Lung (tissue), 12 donors: Measurements from ENCODE around the gene MIPOL1. TPM values are rescaled to one million over a fixed set of nuclear protein-coding genes. Genes with fewer than 3 reads are reported as not detected.
"Not testable (repeated sequence)": the region's sequence is repeated elsewhere in the genome, so short reads cannot be mapped to it uniquely, and the experiment has no call there.

ENCODE experiments used
- ATAC-seq: fragments of 200-7000 bp; cut with Tn5 transposase; one replicate; pipeline ENCODE4 v1.9.1; 2020; ENCODE audit warnings: moderate number of reproducible peaks; ENCODE audit not compliant: insufficient read depth, low FRiP score
- DNase-seq, 3 donors: peaks; one replicate each; pipeline ENCODE4 v3.0.0-alpha.2; 2013 to 2017
- H3K27ac ChIP-seq, 2 donors: one replicate each; pipeline ENCODE4 v1.5.1; 2013; ENCODE audit warnings: mild to moderate bottlenecking in 2 of 2, moderate library complexity in 2 of 2, control low read depth in 1 of 2, inconsistent platforms in 1 of 2, low read depth in 1 of 2, low read length in 1 of 2
- H3K27me3 ChIP-seq, 3 donors: one replicate each; pipeline ENCODE4 v1.5.1; 2013; ENCODE audit warnings: low read length in 2 of 3; ENCODE audit not compliant: control insufficient read depth in 3 of 3, insufficient read depth in 3 of 3
- H3K36me3 ChIP-seq, 4 donors: one replicate each; pipeline ENCODE4 v1.5.1; 2013; ENCODE audit warnings: low read length in 4 of 4, mild to moderate bottlenecking in 1 of 4, moderate library complexity in 1 of 4; ENCODE audit not compliant: control insufficient read depth in 4 of 4, insufficient read depth in 4 of 4
- H3K4me1 ChIP-seq, 5 donors: one replicate each; pipeline ENCODE4 v1.5.1; 2013; ENCODE audit warnings: low read length in 5 of 5, mild to moderate bottlenecking in 2 of 5, moderate library complexity in 1 of 5; ENCODE audit not compliant: control insufficient read depth in 5 of 5, insufficient read depth in 5 of 5
- H3K4me3 ChIP-seq: one replicate; pipeline ENCODE4 v1.5.1; 2013; ENCODE audit warnings: mild to moderate bottlenecking, control low read depth, moderate library complexity
- H3K9ac ChIP-seq, 2 donors: one replicate each; pipeline ENCODE4 v1.5.1; 2013; ENCODE audit warnings: low read length in 2 of 2, control low read depth in 1 of 2; ENCODE audit not compliant: insufficient read depth in 1 of 2
- H3K9me3 ChIP-seq, 4 donors: one replicate each; pipeline ENCODE4 v1.5.1; 2013; ENCODE audit warnings: low read length in 3 of 4, mild to moderate bottlenecking in 1 of 4, moderate library complexity in 1 of 4; ENCODE audit not compliant: control insufficient read depth in 4 of 4, insufficient read depth in 3 of 4
- WGBS, 2 donors: extraction: QIAGEN DNeasy Blood & Tissue Kit; methylation state at CpG; one replicate each; pipeline ENCODE4 v1.1.7; 2013; 5-methylcytosine and 5-hydroxymethylcytosine counted together
- polyA plus RNA-seq, 2 donors: library from polyadenylated mRNA; stranded (reverse); fragments of 200-250 nt; gene quantifications; one replicate each; pipeline ENCODE4 v1.2.1, GENCODE V29; 2013
- total RNA-seq, 2 donors: library from RNA; depleted of rRNA in 1 of 2; stranded (reverse); fragments of >200 nt in 1 of 2; gene quantifications; one replicate each; pipeline ENCODE4 v1.2.1, GENCODE V29; 2014 to 2021
- TF ChIP-seq, protein P1 (sequence below): IDR thresholded peaks from 2 replicates; pipeline ENCODE4 v1.5.1; 2012; ENCODE audit warnings: mild to moderate bottlenecking; ENCODE audit errors: control extremely low read depth, extremely low read depth
- donor health status: control.
- donor health status: control.
- donor health status: Bipolar disorder and iron deficiency.
- donor health status: healthy.
- donor health status: DM: yes; HTN: yes; CAD: no.

MIPOL1 gene
- total and polyA plus RNA-seq, 4 donors: 2.3 to 49.9 (median 7.0) TPM

DNA sequence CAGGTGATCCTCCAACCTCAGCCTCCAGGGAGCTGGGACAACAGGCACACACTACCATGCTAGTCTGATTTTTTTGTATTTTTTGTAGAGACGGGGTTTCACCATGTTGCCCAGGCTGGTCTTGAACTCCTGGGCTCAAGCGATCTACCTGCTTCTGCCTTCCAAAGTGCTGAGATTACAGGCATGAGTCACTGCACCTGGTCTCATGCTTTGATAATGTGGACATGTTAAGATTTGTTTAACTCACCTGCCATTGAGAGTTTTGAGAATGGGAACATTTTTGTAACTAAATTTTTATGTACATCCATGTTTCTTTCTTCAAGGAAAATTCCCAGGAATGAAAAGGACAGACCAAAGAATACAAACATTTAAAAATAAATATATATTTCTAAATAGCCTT lies 121.2 kb downstream of the MIPOL1 start:
- ATAC-seq: no peak

DNA sequence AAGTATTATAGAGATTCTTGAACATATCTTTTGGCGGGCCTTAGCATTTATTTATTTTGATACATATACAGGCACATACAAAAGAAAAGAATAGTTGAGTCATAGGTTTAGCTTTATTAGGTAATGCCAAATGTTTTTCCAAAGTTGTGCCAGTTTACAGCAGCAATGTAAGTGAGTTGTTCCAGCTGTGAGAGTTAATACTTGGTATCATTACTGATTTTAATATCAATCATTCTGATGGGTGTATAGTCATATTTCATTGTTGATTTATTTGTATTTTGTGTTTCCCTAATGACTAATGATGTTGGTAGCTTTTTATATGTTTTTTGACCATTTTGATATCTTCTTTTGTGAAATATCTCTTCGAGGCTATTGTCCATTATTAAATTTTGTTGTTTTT lies 122.4 kb downstream of the MIPOL1 start:
- H3K27ac ChIP-seq: no peak overlapping the region
- WGBS, 2 donors: 93 to 97% methylated on average over 2 of the region's 2 CpGs
- H3K9ac ChIP-seq: no peak overlapping the region
- no peaks in the 10 kb centered on the region for H3K36me3 ChIP-seq
- DNase-seq (no peak), ATAC-seq (no peak)
- no peaks in the 10 kb centered on the region for H3K9me3 ChIP-seq
- H3K27me3 ChIP-seq: no peaks in the 10 kb centered on the region
- TF ChIP-seq, protein P1, sequence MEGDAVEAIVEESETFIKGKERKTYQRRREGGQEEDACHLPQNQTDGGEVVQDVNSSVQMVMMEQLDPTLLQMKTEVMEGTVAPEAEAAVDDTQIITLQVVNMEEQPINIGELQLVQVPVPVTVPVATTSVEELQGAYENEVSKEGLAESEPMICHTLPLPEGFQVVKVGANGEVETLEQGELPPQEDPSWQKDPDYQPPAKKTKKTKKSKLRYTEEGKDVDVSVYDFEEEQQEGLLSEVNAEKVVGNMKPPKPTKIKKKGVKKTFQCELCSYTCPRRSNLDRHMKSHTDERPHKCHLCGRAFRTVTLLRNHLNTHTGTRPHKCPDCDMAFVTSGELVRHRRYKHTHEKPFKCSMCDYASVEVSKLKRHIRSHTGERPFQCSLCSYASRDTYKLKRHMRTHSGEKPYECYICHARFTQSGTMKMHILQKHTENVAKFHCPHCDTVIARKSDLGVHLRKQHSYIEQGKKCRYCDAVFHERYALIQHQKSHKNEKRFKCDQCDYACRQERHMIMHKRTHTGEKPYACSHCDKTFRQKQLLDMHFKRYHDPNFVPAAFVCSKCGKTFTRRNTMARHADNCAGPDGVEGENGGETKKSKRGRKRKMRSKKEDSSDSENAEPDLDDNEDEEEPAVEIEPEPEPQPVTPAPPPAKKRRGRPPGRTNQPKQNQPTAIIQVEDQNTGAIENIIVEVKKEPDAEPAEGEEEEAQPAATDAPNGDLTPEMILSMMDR: no peak
- H3K4me1 ChIP-seq: no peaks in the 10 kb centered on the region
- no peak overlapping the region for H3K4me3 ChIP-seq

More for the DNA sequence above, 121.2 kb downstream of the MIPOL1 start:
- no peaks in the 10 kb centered on the region for H3K36me3 ChIP-seq
- H3K9ac ChIP-seq: no peak overlapping the region
- no peaks in the 10 kb centered on the region for H3K4me1 ChIP-seq
- no peak for DNase-seq
- no peak overlapping the region for H3K27ac ChIP-seq
- 93 to 95% methylated on average over 2 of the region's 2 CpGs for WGBS, 2 donors
- TF ChIP-seq, protein P1: no peak
- no peaks in the 10 kb centered on the region for H3K9me3 ChIP-seq
- no peak overlapping the region for H3K4me3 ChIP-seq
- no peaks in the 10 kb centered on the region for H3K27me3 ChIP-seq

DNA sequence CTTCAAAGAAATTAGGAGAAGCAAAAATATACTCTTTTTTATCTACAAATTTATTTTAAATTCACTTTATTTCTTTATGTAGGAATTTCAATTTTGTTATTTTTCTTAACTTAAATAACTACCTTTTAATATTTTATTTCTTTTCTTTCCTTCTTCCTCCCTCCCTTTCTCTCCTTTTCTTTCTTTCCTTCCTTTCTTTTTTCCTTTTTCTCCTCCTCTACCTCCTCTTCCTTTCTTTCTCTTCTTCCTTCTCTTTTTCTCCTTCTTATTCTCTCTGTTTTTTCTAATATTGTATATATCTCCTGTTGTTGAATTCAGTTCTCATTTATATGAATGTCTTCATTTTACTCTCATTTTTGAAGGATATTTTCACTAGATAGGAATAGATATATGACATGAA lies 127.6 kb downstream of the MIPOL1 start:
- Histone ChIP-seq H3K9ac (no peak overlapping the region), H3K9me3 (no peaks in the 10 kb centered on the region), H3K4me3 (no peak overlapping the region), H3K27me3 (no peaks in the 10 kb centered on the region), H3K36me3 (no peaks in the 10 kb centered on the region), H3K4me1 (no peaks in the 10 kb centered on the region), H3K27ac (no peak overlapping the region)
- ATAC-seq (no peak), DNase-seq (no peak)
- TF ChIP-seq, protein P1: no peak

DNA sequence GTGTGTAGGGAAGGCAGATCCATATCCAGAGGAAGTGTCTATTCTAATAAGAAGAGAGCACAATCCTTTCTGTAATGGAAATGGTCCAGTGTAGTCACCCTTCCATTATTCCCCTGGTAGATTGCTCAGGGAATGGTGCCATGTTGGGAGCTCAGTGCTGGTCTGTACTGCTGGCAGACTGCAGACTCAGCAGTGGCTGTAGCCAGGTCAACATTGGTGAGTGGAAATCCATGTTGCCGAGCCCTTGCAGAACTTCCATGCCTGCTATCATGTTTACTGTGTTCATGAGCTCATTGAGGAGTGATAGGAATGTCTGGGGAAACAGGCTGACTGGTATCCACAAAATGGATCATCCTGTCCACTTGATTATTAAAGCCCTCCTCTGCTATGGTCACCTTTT lies 128.7 kb downstream of the MIPOL1 start:
- Histone ChIP-seq H3K36me3 (peaks cover 0 to 4% (median 0%) of the 10 kb centered on the region in 4 donors), H3K27me3 (no peaks in the 10 kb centered on the region), H3K27ac (no peak overlapping the region), H3K9ac (no peak overlapping the region), H3K4me1 (no peaks in the 10 kb centered on the region), H3K4me3 (no peak overlapping the region), H3K9me3 (no peaks in the 10 kb centered on the region)
- no peak for DNase-seq
- TF ChIP-seq, protein P1: no peak
- 84 to 93% methylated on average over 1 of the region's 1 CpG for WGBS, 2 donors
- ATAC-seq: no peak

DNA sequence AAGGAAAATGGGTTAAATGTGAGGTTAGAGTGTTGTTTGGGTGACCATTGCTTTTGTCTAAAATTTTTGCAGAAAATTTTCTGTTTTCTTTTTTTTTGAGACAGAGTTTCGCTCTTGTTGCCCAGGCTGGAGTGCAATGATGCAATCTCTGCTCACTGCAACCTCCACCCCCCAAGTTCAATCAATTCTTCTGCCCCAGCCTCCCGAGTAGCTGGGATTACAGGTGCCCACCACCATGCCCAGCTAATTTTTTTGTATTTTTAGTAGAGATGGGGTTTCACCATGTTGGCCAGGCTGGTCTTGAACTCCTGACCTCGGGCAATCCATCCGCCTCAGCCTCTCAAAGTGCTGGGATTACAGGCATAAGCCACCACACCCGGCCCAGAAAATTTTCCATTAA lies 130.2 kb downstream of the MIPOL1 start:
- not testable (repeated sequence) for H3K27ac ChIP-seq, DNase-seq, H3K4me3 ChIP-seq, H3K27me3 ChIP-seq, H3K9me3 ChIP-seq, H3K9ac ChIP-seq, H3K36me3 ChIP-seq, ATAC-seq, H3K4me1 ChIP-seq
- 96% methylated on average over 5 of the region's 5 CpGs for WGBS, 2 donors
